ENCODE measurements around the gene CCDC92.

CCDC92 gene

DNA sequence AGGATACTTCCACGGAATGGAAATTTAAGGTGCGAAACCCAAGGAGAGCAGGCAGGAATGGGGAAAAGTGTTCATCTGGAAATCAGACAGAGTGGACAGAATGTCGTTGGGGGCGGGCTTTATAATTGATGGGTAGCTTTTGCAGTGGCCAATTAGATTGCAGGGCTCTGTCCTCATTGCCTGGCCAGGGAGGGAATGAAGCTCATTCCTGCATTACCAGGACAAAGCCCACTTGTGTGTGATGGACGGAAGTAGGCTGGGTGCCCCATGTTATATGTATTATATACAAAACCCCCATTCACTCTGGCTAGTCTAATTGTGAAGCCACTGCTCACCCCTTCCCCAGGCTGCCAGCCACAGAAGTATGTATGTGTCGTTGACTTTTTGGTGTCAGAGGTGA is 23.9 kb upstream of the CCDC92 start:
- Histone ChIP-seq H3K4me3 (ENCODE audit: low read length) (no peak overlapping the region), H3K4me2 (ENCODE audit: low read length) (no peak overlapping the region), H3K9ac (ENCODE audit: low read length) (no peak overlapping the region), H4K8ac (ENCODE audit: low read depth, low read length) (no peak overlapping the region), H3K27ac (ENCODE audit: low read depth, low read length) (no peak overlapping the region), H3K56ac (ENCODE audit: low read length) (peak overlapping the region; percentile 18), H4K5ac (ENCODE audit: low read length) (no peak overlapping the region), H3K4me1 (ENCODE audit: control insufficient read depth, low read depth, low read length) (peaks cover 24% of the 10 kb centered on the region), H3K4ac (ENCODE audit: low read depth, low read length) (no peak overlapping the region), H3K18ac (ENCODE audit: low read length) (no peak overlapping the region), H3K36me3 (ENCODE audit: control insufficient read depth, insufficient read depth, low read length) (no peaks in the 10 kb centered on the region), H3K23ac (ENCODE audit: low read length) (no peak overlapping the region), H3K79me1 (ENCODE audit: low read length) (peaks cover 23% of the 10 kb centered on the region), H3K27me3 (ENCODE audit: insufficient read depth, low read length, poor library complexity) (no peaks in the 10 kb centered on the region), H3K79me2 (ENCODE audit: control insufficient read depth, insufficient read depth, low read length) (peaks cover 4% of the 10 kb centered on the region), H2AK5ac (ENCODE audit: low read length) (no peak overlapping the region), H2BK5ac (ENCODE audit: low read length) (no peak overlapping the region), H2BK15ac (replicated peaks; ENCODE audit: low read depth) (no peak overlapping the region), H2BK120ac (ENCODE audit: low read depth, low read length) (no peak overlapping the region)
- DNase-seq: no peak
- WGBS (ENCODE audit: extremely low coverage, insufficient coverage, low lambda C conversion rate): no CpG with 5 or more reads among the region's 6 CpGs

DNA sequence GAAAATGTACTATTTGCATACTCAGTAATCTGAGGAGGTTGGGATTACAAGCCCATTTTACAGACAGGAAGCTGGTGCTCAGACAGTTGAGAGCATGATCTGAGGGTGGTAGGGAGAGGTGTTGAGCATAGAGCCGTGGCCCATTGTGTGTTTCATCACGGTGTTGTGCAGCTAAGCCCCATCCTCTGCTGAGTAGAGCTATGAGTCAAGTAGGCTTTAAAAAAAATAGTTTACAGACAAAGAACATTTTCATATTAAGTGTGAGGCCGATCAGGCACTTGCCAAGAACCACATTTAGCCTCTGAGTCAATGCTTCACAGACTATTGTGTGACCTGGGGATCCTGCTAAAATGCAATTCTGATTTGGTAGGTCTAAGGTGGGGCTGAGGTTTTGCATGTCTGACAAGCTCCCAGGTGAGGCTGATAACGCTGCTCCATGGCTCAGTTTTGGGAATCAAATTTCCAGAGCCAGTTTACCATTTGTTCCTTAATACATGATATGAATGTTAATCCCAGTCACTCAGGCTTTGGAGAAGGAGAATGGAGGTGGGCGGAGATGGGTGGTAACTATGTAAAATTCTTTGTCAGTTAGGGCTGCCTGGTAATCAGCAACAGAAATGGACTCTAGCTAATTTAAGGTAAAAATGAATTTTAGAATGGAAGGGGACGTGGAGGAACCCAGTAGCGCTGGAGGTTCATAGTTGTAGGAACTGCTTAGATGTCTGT is 22.6 kb upstream of the CCDC92 start:
- no peak overlapping the region for H3K23ac ChIP-seq (ENCODE audit: low read length)
- H3K36me3 ChIP-seq (ENCODE audit: control insufficient read depth, insufficient read depth, low read length): no peaks in the 10 kb centered on the region
- H3K4me1 ChIP-seq (ENCODE audit: control insufficient read depth, low read depth, low read length): peaks cover 29% of the 10 kb centered on the region
- H3K79me2 ChIP-seq (ENCODE audit: control insufficient read depth, insufficient read depth, low read length): peaks cover 4% of the 10 kb centered on the region
- WGBS (ENCODE audit: extremely low coverage, insufficient coverage, low lambda C conversion rate): no CpG with 5 or more reads among the region's 7 CpGs
- H3K27me3 ChIP-seq (ENCODE audit: insufficient read depth, low read length, poor library complexity): no peaks in the 10 kb centered on the region
- no peak overlapping the region for H3K4me3 ChIP-seq (ENCODE audit: low read length)
- H3K9ac ChIP-seq (ENCODE audit: low read length): peak overlapping the region; percentile 16
- no peak overlapping the region for H2BK120ac ChIP-seq (ENCODE audit: low read depth, low read length)
- no peak overlapping the region for H2AK5ac ChIP-seq (ENCODE audit: low read length)
- peak overlapping the region; percentile 75 for H3K27ac ChIP-seq (ENCODE audit: low read depth, low read length)
- H4K5ac ChIP-seq (ENCODE audit: low read length): no peak overlapping the region
- peaks cover 22% of the 10 kb centered on the region for H3K79me1 ChIP-seq (ENCODE audit: low read length)
- peak; percentile 69 for DNase-seq
- H2BK5ac ChIP-seq (ENCODE audit: low read length): peak overlapping the region; percentile 76
- no peak overlapping the region for H3K4ac ChIP-seq (ENCODE audit: low read depth, low read length)
- no peak overlapping the region for H2BK15ac ChIP-seq (replicated peaks; ENCODE audit: low read depth)
- no peak overlapping the region for H3K18ac ChIP-seq (ENCODE audit: low read length)
- no peak overlapping the region for H3K4me2 ChIP-seq (ENCODE audit: low read length)
- no peak overlapping the region for H4K8ac ChIP-seq (ENCODE audit: low read depth, low read length)
- H3K56ac ChIP-seq (ENCODE audit: low read length): peak overlapping the region; percentile 44

DNA sequence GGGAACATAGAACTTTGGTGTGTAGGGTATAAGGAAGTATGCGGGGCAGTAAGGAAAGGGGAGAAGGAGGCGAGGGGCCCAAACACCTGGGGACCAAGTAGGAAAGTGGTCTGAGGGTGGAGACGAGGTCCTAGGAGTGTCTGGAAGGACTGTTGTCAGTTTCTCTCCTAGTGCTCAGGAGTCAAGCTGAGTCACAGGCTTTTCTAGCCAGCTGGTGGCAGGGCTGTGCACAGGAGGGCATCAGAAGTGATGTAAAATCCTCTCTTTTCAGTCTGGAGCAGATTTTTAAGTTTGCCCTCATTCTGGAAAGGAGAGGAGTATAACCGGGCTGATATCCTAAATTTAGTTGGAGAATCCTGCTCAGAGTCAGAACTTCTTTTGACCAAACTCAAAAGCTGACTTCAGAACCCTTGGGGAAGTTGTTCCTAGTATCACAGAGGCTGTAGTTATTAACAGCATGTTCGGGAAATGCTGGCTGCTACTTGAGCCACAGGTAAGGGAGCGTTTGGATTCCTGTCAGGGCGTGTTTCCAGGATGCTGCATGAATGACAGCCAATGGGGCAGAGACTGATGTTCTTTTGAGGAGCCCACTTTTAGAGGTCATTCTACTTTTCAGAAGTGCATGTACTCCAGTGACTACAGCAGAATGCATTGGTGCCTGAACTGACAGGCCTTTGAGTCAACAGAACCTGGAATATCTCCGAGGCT is 19.6 kb upstream of the CCDC92 start:
- Histone ChIP-seq H3K56ac (ENCODE audit: low read length) (no peak overlapping the region), H3K23ac (ENCODE audit: low read length) (no peak overlapping the region), H2BK120ac (ENCODE audit: low read depth, low read length) (no peak overlapping the region), H4K5ac (ENCODE audit: low read length) (no peak overlapping the region), H3K27me3 (ENCODE audit: insufficient read depth, low read length, poor library complexity) (no peaks in the 10 kb centered on the region), H2BK5ac (ENCODE audit: low read length) (no peak overlapping the region), H3K4me2 (ENCODE audit: low read length) (no peak overlapping the region), H3K79me1 (ENCODE audit: low read length) (peaks cover 7% of the 10 kb centered on the region), H3K4me3 (ENCODE audit: low read length) (no peak overlapping the region), H3K36me3 (ENCODE audit: control insufficient read depth, insufficient read depth, low read length) (no peaks in the 10 kb centered on the region), H3K4me1 (ENCODE audit: control insufficient read depth, low read depth, low read length) (peaks cover 21% of the 10 kb centered on the region), H2AK5ac (ENCODE audit: low read length) (no peak overlapping the region), H3K79me2 (ENCODE audit: control insufficient read depth, insufficient read depth, low read length) (no peaks in the 10 kb centered on the region), H4K8ac (ENCODE audit: low read depth, low read length) (no peak overlapping the region), H3K4ac (ENCODE audit: low read depth, low read length) (no peak overlapping the region), H3K27ac (ENCODE audit: low read depth, low read length) (no peak overlapping the region), H3K9ac (ENCODE audit: low read length) (no peak overlapping the region), H2BK15ac (replicated peaks; ENCODE audit: low read depth) (no peak overlapping the region), H3K18ac (ENCODE audit: low read length) (no peak overlapping the region)
- DNase-seq: no peak
- no CpG with 5 or more reads among the region's 8 CpGs for WGBS (ENCODE audit: extremely low coverage, insufficient coverage, low lambda C conversion rate)

DNA sequence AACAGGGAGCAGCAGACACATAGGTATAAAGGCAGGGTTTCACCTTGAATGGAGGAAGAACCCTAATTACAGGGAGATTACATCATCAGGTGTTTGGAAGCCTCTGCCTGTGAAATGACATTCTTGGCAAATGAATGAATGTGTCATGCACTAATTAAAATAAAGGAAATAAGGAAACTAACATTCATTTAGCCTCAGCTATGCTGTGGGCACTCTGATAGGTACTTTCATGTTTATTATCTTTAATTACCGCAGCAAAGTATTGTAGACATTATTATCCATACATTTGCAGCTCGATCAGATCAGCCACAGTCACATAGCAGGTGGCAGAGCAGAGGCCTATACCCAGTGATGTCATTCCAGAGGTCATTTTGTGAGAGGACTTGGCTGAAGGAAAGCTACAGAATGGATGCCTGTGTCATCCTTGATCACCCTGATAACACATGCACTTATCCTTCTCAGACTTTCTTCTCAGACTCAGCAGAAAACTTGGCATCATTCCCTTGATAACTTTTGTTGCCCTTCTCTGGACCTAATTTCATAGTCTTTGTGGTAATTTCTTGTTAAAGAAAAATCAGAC is 18.8 kb upstream of the CCDC92 start:
- Histone ChIP-seq H3K23ac (ENCODE audit: low read length) (no peak overlapping the region), H3K4me1 (ENCODE audit: control insufficient read depth, low read depth, low read length) (peaks cover 19% of the 10 kb centered on the region), H3K56ac (ENCODE audit: low read length) (no peak overlapping the region), H3K36me3 (ENCODE audit: control insufficient read depth, insufficient read depth, low read length) (no peaks in the 10 kb centered on the region), H2AK5ac (ENCODE audit: low read length) (no peak overlapping the region), H3K4me3 (ENCODE audit: low read length) (no peak overlapping the region), H4K5ac (ENCODE audit: low read length) (no peak overlapping the region), H3K4ac (ENCODE audit: low read depth, low read length) (no peak overlapping the region), H3K9ac (ENCODE audit: low read length) (no peak overlapping the region), H4K8ac (ENCODE audit: low read depth, low read length) (no peak overlapping the region), H3K27ac (ENCODE audit: low read depth, low read length) (no peak overlapping the region), H2BK120ac (ENCODE audit: low read depth, low read length) (no peak overlapping the region), H3K27me3 (ENCODE audit: insufficient read depth, low read length, poor library complexity) (no peaks in the 10 kb centered on the region), H3K79me2 (ENCODE audit: control insufficient read depth, insufficient read depth, low read length) (no peaks in the 10 kb centered on the region), H2BK5ac (ENCODE audit: low read length) (no peak overlapping the region), H3K79me1 (ENCODE audit: low read length) (peaks cover 5% of the 10 kb centered on the region), H2BK15ac (replicated peaks; ENCODE audit: low read depth) (no peak overlapping the region), H3K18ac (ENCODE audit: low read length) (no peak overlapping the region), H3K4me2 (ENCODE audit: low read length) (no peak overlapping the region)
- peak; percentile 59 for DNase-seq
- no CpG with 5 or more reads among the region's 2 CpGs for WGBS (ENCODE audit: extremely low coverage, insufficient coverage, low lambda C conversion rate)

DNA sequence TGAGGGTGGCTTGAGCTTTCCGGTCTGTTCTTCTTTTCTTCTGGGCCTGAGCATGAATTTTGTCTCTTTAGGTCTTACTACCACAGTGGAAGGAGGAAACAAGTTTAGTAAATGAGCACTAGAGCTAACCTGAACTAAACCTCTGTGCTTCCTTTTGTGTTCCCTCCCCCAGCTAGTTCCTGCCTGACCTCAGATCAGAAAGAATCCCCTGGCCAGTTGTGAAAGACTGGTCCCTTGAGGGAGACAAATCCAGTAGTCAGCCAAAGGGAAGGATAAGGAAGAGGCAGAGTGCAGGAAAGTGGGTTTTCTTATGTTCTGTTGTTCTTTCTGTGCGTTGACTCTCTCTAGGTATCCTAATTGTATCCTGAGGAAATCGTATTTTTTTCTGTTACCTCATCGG is 17.9 kb upstream of the CCDC92 start:
- Histone ChIP-seq H3K4ac (ENCODE audit: low read depth, low read length) (no peak overlapping the region), H4K5ac (ENCODE audit: low read length) (no peak overlapping the region), H3K27ac (ENCODE audit: low read depth, low read length) (peak overlapping the region; percentile 27), H3K4me1 (ENCODE audit: control insufficient read depth, low read depth, low read length) (peaks cover 13% of the 10 kb centered on the region), H3K79me1 (ENCODE audit: low read length) (peaks cover 4% of the 10 kb centered on the region), H2AK5ac (ENCODE audit: low read length) (no peak overlapping the region), H4K8ac (ENCODE audit: low read depth, low read length) (no peak overlapping the region), H3K23ac (ENCODE audit: low read length) (no peak overlapping the region), H3K79me2 (ENCODE audit: control insufficient read depth, insufficient read depth, low read length) (no peaks in the 10 kb centered on the region), H3K36me3 (ENCODE audit: control insufficient read depth, insufficient read depth, low read length) (no peaks in the 10 kb centered on the region), H3K4me2 (ENCODE audit: low read length) (no peak overlapping the region), H3K9ac (ENCODE audit: low read length) (no peak overlapping the region), H3K4me3 (ENCODE audit: low read length) (no peak overlapping the region), H2BK15ac (replicated peaks; ENCODE audit: low read depth) (no peak overlapping the region), H2BK120ac (ENCODE audit: low read depth, low read length) (no peak overlapping the region), H3K56ac (ENCODE audit: low read length) (peak overlapping the region; percentile 9), H2BK5ac (ENCODE audit: low read length) (no peak overlapping the region), H3K27me3 (ENCODE audit: insufficient read depth, low read length, poor library complexity) (no peaks in the 10 kb centered on the region), H3K18ac (ENCODE audit: low read length) (no peak overlapping the region)
- WGBS (ENCODE audit: extremely low coverage, insufficient coverage, low lambda C conversion rate): no CpG with 5 or more reads among the region's 4 CpGs
- DNase-seq: peak; percentile 59

All from mesendoderm (in vitro differentiated cells).